H9 (cell line): ENCODE measurements around the gene ZSCAN1. TPM values are rescaled to one million over a fixed set of nuclear protein-coding genes. Genes with fewer than 3 reads are reported as not detected.

Experiments
- DNase-seq: peaks from one replicate; pipeline ENCODE4 v3.0.0-alpha.2; 2017
- H2AFZ ChIP-seq: one replicate; pipeline ENCODE4 v1.6.1; 2013; ENCODE audit warnings: mild to moderate bottlenecking, low read length, control low read depth, moderate library complexity
- H2AK5ac ChIP-seq: 2 replicates; pipeline ENCODE4 v1.6.1; 2013; ENCODE audit warnings: low read length, control low read depth, mixed read lengths; ENCODE audit not compliant: insufficient read length
- H2BK120ac ChIP-seq: one replicate; pipeline ENCODE4 v1.6.1; 2013; ENCODE audit warnings: low read depth, mild to moderate bottlenecking, low read length, control low read depth, inconsistent platforms; ENCODE audit not compliant: poor library complexity, severe bottlenecking
- H2BK12ac ChIP-seq: 2 replicates; pipeline ENCODE4 v1.6.1; 2013; ENCODE audit warnings: low read length, control low read depth, mixed read lengths, low read depth; ENCODE audit not compliant: insufficient read length
- H2BK15ac ChIP-seq: 2 replicates; pipeline ENCODE4 v1.6.1; 2013; ENCODE audit warnings: low read depth, low read length, control low read depth
- H2BK20ac ChIP-seq: one replicate; pipeline ENCODE4 v1.6.1; 2013; ENCODE audit warnings: low read depth, mild to moderate bottlenecking, low read length, control low read depth, inconsistent platforms; ENCODE audit not compliant: poor library complexity, severe bottlenecking
- H2BK5ac ChIP-seq: 2 replicates; pipeline ENCODE4 v1.6.1; 2013; ENCODE audit warnings: low read length, control low read depth, mixed read lengths; ENCODE audit not compliant: insufficient read length
- H3K14ac ChIP-seq: 2 replicates; pipeline ENCODE4 v1.6.1; 2013; ENCODE audit warnings: low read length, control low read depth; ENCODE audit not compliant: insufficient read depth
- H3K18ac ChIP-seq: 2 replicates; pipeline ENCODE4 v1.6.1; 2013; ENCODE audit warnings: low read depth, mild to moderate bottlenecking, mixed read lengths, low read length, control low read depth; ENCODE audit not compliant: insufficient read length
- H3K23ac ChIP-seq: 2 replicates; pipeline ENCODE4 v1.6.1; 2013; ENCODE audit warnings: low read length, control low read depth, mixed read lengths, low read depth; ENCODE audit not compliant: insufficient read length
- H3K23me2 ChIP-seq: 2 replicates; pipeline ENCODE4 v1.6.1; 2013; ENCODE audit warnings: low read depth, mild to moderate bottlenecking, mixed read lengths, low read length, control low read depth; ENCODE audit not compliant: insufficient read length, poor library complexity, severe bottlenecking
- H3K27ac ChIP-seq: 2 replicates; pipeline ENCODE4 v1.5.1; 2013; ENCODE audit warnings: low read length, control low read depth, mixed read lengths, low read depth; ENCODE audit not compliant: insufficient read length
- H3K27me3 ChIP-seq: 2 replicates; pipeline ENCODE4 v1.6.1; 2013; ENCODE audit warnings: low read length, control low read depth, inconsistent platforms; ENCODE audit not compliant: insufficient read depth
- H3K4ac ChIP-seq: 2 replicates; pipeline ENCODE4 v1.6.1; 2013; ENCODE audit warnings: low read depth, mild to moderate bottlenecking, control low read depth, inconsistent platforms, low read length, moderate library complexity
- H3K4me1 ChIP-seq: 2 replicates; pipeline ENCODE4 v1.6.1; 2013; ENCODE audit warnings: low read length, control low read depth, inconsistent platforms; ENCODE audit not compliant: insufficient read depth
- H3K4me2 ChIP-seq: 2 replicates; pipeline ENCODE4 v1.6.1; 2013; ENCODE audit warnings: low read length, control low read depth, mixed read lengths; ENCODE audit not compliant: insufficient read length, insufficient read depth
- H3K56ac ChIP-seq: 2 replicates; pipeline ENCODE4 v1.6.1; 2013; ENCODE audit warnings: low read depth, mild to moderate bottlenecking, mixed read lengths, low read length, control low read depth; ENCODE audit not compliant: insufficient read length
- H3K79me1 ChIP-seq: 2 replicates; pipeline ENCODE4 v1.6.1; 2013; ENCODE audit warnings: low read depth, mild to moderate bottlenecking, moderate library complexity, low read length, control low read depth, inconsistent platforms; ENCODE audit not compliant: insufficient read depth, poor library complexity, severe bottlenecking
- H3K79me2 ChIP-seq: 2 replicates; pipeline ENCODE4 v1.6.1; 2013; ENCODE audit warnings: low read length, control low read depth, inconsistent platforms; ENCODE audit not compliant: insufficient read depth
- H3K9ac ChIP-seq: 2 replicates; pipeline ENCODE4 v1.6.1; 2013; ENCODE audit warnings: low read length, control low read depth, mixed read lengths; ENCODE audit not compliant: insufficient read length; ENCODE audit errors: extremely low read depth
- H3K9me3 ChIP-seq: one replicate; pipeline ENCODE4 v1.6.1; 2013; ENCODE audit warnings: low read depth, low read length, inconsistent platforms; ENCODE audit not compliant: control insufficient read depth
- H3T11ph ChIP-seq: one replicate; pipeline ENCODE4 v1.6.1; 2013; ENCODE audit warnings: mild to moderate bottlenecking, low read length, control low read depth, inconsistent platforms
- H4K20me1 ChIP-seq: one replicate; pipeline ENCODE4 v1.6.1; 2013; ENCODE audit not compliant: control insufficient read depth, insufficient read length, insufficient read depth
- H4K5ac ChIP-seq: 2 replicates; pipeline ENCODE4 v1.6.1; 2013; ENCODE audit warnings: low read depth, mild to moderate bottlenecking, mixed read lengths, low read length, control low read depth; ENCODE audit not compliant: insufficient read length
- H4K8ac ChIP-seq: replicated peaks from 2 replicates; pipeline ENCODE4 v1.6.1; 2013; ENCODE audit warnings: low read length, control low read depth, mixed read lengths, low read depth; ENCODE audit not compliant: insufficient read length
- H4K91ac ChIP-seq: 2 replicates; pipeline ENCODE4 v1.6.1; 2013; ENCODE audit warnings: low read depth, mild to moderate bottlenecking, moderate library complexity, mixed read lengths, low read length, control low read depth; ENCODE audit not compliant: insufficient read length
- H3K27ac Mint-ChIP-seq, 3 experiments: 2 replicates in 2 of 3; 3 replicates in 1 of 3; pipeline ENCODE4 v1.8.0; 2020 to 2021; ENCODE audit warnings: mixed read lengths in 3 of 3, mild to moderate bottlenecking in 1 of 3, moderate library complexity in 1 of 3
- H3K27me3 Mint-ChIP-seq: 2 replicates; pipeline ENCODE4 v1.8.0; 2021; ENCODE audit warnings: low read depth, mild to moderate bottlenecking, moderate library complexity, mixed read lengths
- H3K36me3 Mint-ChIP-seq, 3 experiments: 2 replicates in 2 of 3; 3 replicates in 1 of 3; pipeline ENCODE4 v1.8.0; 2020 to 2021; ENCODE audit warnings: low read depth in 3 of 3, mixed read lengths in 3 of 3; ENCODE audit not compliant: insufficient read depth in 1 of 3
- H3K4me1 Mint-ChIP-seq, 2 experiments: 2 replicates each; pipeline ENCODE4 v1.8.0; 2020; ENCODE audit warnings: mixed read lengths in 2 of 2
- H3K4me3 Mint-ChIP-seq, 2 experiments: 2 replicates in 1 of 2; 3 replicates in 1 of 2; pipeline ENCODE4 v1.8.0; 2020 to 2021; ENCODE audit warnings: mild to moderate bottlenecking in 2 of 2, mixed read lengths in 2 of 2, moderate library complexity in 1 of 2
- H3K9me3 Mint-ChIP-seq, 2 experiments: 2 replicates in 1 of 2; 3 replicates in 1 of 2; pipeline ENCODE4 v1.8.0; 2020; ENCODE audit warnings: mild to moderate bottlenecking in 2 of 2, mixed read lengths in 2 of 2, moderate library complexity in 1 of 2
- WGBS: extraction: QIAGEN DNeasy Blood & Tissue Kit; methylation state at CpG from one replicate; pipeline ENCODE4 v1.1.7; 2013; ENCODE audit warnings: missing lambda C conversion rate, low lambda C conversion rate, mixed read lengths; ENCODE audit not compliant: insufficient read length; ENCODE audit errors: extremely low coverage; 5-methylcytosine and 5-hydroxymethylcytosine counted together
- total RNA-seq: library from RNA; stranded (reverse); gene quantifications from 2 replicates; pipeline ENCODE4 v1.2.1, GENCODE V29; 2021
- TF ChIP-seq, protein P1 (sequence below): fragments of 200-600 bp; sonication (generic); conservative IDR thresholded peaks from 3 replicates; pipeline ENCODE4 v1.8.0; 2021; ENCODE audit warnings: antibody characterized with exemption, mild to moderate bottlenecking

ZSCAN1 gene
- total RNA-seq, 1 experiment from 2014 or later = 1.2 TPM

- no peak overlapping the region for H3K56ac ChIP-seq
- no peak overlapping the region for H4K8ac ChIP-seq
- H2BK20ac ChIP-seq = no peak overlapping the region
- TF ChIP-seq, protein P1, sequence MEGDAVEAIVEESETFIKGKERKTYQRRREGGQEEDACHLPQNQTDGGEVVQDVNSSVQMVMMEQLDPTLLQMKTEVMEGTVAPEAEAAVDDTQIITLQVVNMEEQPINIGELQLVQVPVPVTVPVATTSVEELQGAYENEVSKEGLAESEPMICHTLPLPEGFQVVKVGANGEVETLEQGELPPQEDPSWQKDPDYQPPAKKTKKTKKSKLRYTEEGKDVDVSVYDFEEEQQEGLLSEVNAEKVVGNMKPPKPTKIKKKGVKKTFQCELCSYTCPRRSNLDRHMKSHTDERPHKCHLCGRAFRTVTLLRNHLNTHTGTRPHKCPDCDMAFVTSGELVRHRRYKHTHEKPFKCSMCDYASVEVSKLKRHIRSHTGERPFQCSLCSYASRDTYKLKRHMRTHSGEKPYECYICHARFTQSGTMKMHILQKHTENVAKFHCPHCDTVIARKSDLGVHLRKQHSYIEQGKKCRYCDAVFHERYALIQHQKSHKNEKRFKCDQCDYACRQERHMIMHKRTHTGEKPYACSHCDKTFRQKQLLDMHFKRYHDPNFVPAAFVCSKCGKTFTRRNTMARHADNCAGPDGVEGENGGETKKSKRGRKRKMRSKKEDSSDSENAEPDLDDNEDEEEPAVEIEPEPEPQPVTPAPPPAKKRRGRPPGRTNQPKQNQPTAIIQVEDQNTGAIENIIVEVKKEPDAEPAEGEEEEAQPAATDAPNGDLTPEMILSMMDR = no peak
- H3K4me1 Mint-ChIP-seq = peaks cover 0 to 4% of the 10 kb centered on the region in 2 experiments; a peak in 1 of 4 replicates
- H3K4me2 ChIP-seq = no peak overlapping the region
- WGBS = no CpG with 5 or more reads among the region's 13 CpGs
- no peak overlapping the region for H2AFZ ChIP-seq
- peaks cover 2% of the 10 kb centered on the region for H3K79me1 ChIP-seq
- no peaks in the 10 kb centered on the region for H3K27me3 Mint-ChIP-seq
- no peak overlapping the region for H3K18ac ChIP-seq
- no peak overlapping the region for H3K4ac ChIP-seq
- no peak overlapping the region for H2AK5ac ChIP-seq
- H3K36me3 Mint-ChIP-seq = peaks cover 47 to 56% (median 56%) of the 10 kb centered on the region in 3 experiments
- H3T11ph ChIP-seq = no peak overlapping the region
- H4K5ac ChIP-seq = no peak overlapping the region
- H3K9ac ChIP-seq = no peak overlapping the region
- H4K91ac ChIP-seq = no peak overlapping the region
- H3K4me3 Mint-ChIP-seq = no peak overlapping the region
- no peak for DNase-seq
- H3K79me2 ChIP-seq = no peaks in the 10 kb centered on the region
- H2BK15ac ChIP-seq = no peak overlapping the region
- no peaks in the 10 kb centered on the region for H3K9me3 ChIP-seq
- H3K4me1 ChIP-seq = no peaks in the 10 kb centered on the region
- H3K23me2 ChIP-seq = no peaks in the 10 kb centered on the region
- no peak overlapping the region for H3K23ac ChIP-seq
- peaks cover 7 to 8% of the 10 kb centered on the region in 2 experiments; a peak in 4 of 5 replicates for H3K9me3 Mint-ChIP-seq
- H3K14ac ChIP-seq = no peak overlapping the region
- H3K27me3 ChIP-seq = no peaks in the 10 kb centered on the region
- no peaks in the 10 kb centered on the region for H4K20me1 ChIP-seq
- H2BK120ac ChIP-seq = no peak overlapping the region
- no peak overlapping the region for H3K27ac Mint-ChIP-seq
- H2BK12ac ChIP-seq = no peak overlapping the region
- no peak overlapping the region for H3K27ac ChIP-seq
- H2BK5ac ChIP-seq = no peak overlapping the region
Observed at GRCh38 chr19:58088521-58089052, 54.8 kb downstream of the ZSCAN1 start.
